GM19238 (cell line): ENCODE measurements around the gene INSYN1.
"Not testable (repeated sequence)": the region's sequence is repeated elsewhere in the genome, so short reads cannot be mapped to it uniquely, and the experiment has no call there.

Source experiments
- DNase-seq: peaks from one replicate; pipeline ENCODE4 v3.0.0; 2011; ENCODE audit warnings: low spot score; ENCODE audit not compliant: insufficient read length

INSYN1 gene, protein sequence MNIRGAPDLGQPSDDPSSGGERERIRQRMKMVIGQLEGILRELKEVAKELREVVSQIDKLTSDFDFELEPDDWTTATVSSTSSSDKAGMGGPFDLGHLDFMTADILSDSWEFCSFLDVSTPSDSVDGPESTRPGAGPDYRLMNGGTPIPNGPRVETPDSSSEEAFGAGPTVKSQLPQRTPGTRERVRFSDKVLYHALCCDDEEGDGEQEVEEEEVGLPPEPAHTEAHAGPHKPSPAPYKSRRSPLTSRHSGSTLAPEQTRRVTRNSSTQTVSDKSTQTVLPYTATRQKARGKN

DNA sequence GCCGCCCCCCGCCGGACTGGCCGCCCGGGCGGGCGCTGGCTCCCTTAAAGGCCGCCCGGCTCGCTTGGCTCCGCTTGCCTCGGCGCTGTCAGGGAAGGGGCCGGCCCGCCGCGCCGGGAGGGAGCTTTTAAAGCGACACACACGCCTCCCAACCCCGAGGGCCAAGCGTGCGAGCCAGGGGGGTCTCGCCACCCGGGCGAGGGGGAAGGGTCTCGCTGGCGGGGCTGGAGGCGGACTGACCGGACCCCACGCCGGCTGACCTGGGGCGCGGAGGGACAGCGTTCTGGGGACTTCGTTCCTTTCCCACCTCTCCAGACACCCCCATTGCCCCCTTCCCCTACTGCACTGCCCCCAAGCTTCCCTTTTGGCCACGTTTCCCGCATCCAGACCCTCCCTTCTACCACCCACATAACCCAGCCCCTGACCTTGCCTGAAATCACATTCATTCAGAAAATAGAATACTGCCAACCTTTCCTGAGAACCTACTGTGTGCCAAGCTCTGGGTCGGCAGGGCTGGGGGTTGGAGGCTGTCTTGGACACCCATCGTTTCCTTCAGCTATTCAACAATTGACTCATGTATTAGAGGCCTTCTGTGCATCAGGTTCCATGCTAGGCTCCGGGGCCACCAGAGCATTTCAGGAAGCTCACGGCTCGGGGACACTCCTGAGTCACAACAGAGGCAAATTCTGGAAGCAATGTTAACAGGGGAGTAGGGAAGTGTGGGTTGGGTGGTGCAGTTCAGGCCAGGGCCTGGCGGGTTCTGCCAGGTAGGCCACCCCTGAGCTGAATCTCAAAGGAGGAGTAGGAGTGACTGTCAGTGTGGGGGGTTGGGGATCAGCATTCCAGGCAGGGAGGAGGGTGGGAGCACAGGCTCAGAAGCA lies at the start of gene INSYN1:
TSS of gene INSYN1 (minus strand) at position 102 of the 881 bp plus-strand sequence. CDS start 2,221 bp downstream, outside the sequence.
- DNase-seq = no peak

DNA sequence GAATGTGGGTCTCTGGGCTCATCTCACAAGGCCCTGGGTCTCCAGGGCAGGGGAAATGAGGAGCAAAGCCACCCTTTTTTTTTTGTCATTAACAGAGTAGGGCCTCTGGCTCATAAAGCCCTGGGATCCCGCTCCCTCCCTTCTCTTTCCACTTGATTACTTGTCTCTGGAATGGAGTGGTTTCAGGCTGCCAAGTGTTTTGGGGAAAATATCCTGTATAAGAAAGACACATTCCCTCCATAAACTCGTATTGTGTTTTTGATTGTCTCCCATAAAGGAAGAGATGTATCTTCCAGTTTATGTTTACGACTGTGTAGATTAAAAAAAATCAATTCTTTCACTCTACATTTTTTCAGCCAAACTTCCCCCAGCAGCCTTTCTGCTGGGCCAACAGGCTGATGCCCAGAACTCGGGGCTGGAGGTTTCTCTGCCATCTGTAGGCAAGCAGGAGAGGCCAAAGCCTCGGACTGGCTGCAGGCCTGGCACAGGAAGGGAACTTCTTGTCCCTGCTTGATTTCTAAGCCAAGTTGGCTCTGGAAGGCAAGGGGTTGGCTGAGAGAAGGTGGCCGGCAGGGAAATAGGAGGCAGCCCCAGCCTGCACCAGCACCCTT lies 49.4 kb upstream of the INSYN1 start:
- no peak for DNase-seq

DNA sequence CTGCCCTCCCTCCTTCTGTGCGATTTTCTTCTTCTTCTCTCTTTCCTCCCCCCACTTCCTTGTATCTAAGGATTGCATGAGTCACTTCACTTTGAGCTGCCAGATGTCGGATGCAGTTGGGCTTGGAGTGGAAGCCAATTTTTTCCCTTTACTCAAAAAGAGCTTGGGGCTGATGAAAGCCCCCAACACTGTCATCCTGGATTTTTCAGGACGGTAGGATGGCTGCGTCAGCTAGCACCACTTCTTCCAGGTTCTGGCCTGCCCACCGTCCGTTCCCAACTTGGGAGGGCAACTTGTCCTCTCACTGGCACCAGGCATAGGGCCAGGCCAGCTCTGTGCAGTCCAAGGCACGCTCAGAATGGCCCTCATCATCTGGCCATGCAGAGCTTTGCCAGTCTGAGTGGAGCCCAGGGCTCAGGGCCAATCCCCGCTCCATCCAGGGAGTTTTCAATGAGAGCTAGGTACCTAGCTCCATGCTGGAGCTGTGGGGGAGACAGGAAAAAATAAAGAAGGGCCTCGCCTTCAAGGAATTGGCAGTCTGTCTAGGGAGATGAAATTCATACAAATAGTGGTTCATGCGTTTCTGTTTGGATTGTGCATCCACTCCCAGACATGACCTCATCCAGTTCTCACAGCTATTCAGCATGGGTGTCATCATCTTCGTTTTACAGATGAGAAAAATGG lies 47.7 kb upstream of the INSYN1 start:
- no peak for DNase-seq

DNA sequence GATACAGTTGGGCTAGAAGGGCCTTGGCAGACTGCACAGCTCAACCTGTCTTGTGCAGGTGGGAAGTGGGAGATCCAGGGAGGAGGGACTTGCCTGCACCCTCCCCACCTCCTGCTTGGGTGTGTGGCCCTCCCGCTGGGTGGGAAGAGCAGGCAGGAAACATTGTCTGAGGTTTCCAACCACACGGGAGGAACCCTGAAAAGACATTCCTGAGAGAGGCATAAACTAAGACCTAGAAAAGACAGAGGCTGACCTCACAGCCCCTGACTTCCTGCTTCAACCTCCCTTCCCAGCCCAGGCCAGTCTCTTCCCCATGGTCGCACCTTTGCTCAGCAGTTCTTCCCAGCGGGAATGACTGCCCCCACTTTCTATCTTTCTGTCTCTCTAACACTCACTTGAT lies 46.3 kb upstream of the INSYN1 start:
- DNase-seq = no peak

DNA sequence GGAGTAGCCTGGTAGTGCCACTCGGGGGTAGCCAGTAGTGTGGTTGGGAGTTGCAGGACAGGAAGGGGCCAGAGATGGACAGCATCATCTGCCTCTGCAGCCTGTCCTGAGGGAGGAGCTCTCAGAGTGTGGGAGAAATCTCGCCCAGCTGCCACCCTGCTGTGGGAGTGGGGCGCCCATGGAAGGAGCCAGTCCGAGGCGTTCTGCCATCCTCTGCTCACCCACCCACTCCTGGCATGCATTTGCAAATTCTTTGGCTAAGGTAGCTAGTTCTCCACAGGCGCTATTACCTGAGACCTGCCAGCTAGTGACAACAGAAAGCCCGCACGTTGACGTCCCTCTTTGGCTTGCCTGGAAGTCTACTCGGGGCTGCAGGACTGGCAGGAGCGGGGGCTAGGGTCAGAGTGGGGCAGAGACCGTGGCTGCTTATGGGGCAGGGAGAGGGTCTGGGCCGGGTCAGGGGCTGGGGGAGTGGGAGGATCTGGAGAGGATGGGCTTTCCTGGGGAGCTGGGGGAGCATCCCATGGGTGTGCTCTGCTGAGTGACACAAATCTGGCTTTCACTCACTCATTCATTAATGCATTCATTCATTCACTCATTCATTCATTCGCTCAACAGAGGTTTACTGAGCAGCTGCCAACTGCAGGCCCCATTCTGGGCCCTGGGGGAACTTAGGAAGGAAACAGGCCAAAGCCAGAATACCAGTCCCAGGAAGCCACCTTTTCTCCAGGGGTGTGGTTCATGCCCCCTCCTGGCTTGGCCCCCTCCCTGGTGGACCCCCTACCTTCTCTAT lies 44.4 kb upstream of the INSYN1 start:
- no peak for DNase-seq

DNA sequence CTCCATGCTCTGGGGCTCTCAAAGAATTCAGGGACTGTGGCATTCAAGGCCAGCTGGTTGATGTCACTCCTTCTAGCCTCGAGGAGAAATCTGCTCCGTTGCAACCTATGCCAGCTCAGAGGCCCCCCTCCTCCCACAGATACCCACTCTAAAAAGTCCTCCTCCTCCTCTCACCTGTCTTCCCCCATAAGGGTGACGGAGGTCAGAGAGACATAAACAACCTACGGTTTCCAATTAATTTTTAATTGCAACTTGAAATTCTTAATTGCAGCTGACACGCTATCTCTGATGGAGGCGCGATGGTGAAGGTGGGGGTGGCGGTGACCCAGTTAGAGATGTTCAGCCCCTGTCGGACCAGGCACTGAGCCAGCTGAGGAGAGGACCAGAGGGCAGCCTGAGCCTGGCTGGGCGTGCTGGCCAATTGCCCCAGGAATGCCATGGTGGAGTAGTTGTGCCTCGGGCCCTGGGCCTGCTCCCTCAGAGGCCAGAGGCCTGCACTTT lies 43.2 kb upstream of the INSYN1 start:
- DNase-seq = no peak

DNA sequence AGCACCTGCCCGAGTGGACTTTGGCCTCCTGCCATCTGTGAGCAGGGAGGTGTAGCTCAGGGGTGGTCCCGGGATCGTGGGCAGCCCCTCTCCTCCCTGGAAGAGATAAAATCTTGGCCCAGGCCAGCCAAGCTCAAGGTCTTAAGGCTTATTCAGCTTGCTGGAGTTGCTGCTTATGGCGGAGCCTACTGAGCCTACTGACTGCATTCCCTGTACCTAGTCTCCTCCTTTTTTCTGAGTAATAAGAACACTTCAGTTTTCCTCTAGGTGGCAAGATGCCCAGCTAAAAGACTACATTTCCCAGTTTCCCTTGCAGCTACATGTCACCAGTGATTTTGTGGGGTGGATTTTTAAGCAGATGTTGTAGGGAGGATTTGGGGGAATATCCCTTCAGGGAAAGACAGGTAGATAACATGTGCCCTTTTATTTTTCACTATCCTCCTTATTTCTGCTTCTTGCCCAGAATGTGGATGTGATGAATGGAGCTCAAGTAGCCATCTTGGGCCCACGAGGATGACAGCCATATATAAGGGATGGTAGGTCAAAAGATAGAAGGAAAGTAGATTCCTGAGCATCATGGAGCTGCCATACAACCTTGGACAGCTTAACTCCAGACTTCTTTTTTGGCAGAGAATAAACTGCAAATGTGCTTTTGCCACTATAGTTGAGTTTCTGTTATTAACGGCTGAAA lies 41.4 kb upstream of the INSYN1 start:
- no peak for DNase-seq

DNA sequence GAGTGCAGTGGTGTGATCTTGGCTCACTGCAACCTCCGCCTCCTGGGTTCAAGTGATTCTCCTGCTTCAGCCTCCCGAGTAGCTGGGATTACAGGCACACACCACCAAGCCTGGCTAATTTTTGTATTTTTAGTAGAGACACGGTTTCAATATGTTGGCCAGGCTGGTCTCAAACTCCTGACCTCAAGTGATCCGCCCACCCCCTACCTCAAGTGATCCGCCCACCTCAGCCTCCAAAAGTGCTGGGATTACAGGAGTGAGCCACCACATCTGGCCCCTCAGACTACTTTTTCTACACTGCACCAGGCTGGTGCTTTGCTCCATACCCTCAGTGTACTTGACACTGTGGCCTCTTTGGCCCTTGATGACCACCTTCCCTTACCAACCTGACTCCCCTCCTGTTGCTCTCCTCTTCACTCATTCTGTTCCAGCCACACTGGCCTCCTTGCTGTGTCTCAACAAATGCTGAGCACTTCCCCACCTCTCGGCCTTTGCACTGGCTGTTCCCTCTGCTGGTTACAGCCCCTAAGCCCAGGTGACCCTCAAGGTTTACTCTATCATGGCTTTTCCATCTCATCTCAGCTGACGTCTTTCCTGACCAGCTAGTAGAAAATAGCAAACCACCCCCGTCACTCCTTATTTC lies 39.9 kb upstream of the INSYN1 start:
- DNase-seq = not testable (repeated sequence)

DNA sequence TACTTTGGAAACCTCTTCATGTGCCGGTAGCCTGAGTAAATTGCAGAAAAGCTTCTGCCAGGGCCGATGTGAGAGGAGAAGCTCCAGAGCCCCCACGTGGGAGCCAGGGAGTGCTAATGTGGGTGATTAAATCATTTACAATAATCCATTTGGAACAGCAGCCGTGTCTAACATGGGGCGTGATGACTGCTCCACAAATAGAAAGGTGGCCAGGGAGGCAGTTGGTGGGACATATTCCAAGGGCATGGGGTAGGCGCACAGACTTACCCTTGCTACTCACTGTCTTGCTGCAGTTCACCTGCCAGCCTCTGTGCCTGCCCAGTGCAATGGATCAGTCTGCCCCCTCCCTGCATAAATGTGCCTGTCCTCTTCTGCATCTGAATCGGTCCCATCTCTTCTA lies 39.3 kb upstream of the INSYN1 start:
- DNase-seq = no peak

DNA sequence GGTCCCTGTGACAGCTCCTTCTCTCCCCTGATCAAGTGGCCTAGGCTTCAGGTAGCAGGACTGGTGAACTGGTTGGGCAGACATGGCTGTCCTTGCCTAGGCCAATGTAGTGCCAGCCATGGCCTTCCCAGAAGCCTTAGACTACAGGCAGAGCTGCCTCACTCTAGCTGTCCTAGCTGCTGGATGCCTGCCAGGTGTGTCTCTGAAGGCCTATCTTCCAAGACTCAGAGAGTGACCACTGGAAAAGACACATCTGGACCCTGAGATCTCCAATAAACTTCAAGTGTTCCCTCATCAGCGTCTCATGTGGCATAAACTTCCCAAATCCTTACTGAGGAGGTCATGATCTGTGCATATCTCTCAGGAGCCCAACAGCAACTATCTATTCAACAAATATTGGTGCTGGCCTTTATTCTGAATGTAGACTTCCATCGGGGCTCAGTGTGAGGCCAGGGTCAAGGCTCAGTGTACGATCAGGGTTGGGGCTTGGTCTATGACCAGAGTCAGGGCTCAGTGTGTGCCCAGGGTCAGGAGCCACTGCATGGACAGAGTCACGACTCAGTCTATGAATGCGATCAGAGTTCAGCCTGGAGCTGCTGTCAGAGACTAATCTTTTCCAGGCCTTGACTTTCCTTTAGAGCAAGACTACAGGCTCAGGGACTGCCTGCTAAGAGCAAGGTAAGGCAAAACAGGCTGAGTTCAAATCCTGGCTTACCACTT lies 36.5 kb upstream of the INSYN1 start:
- no peak for DNase-seq

DNA sequence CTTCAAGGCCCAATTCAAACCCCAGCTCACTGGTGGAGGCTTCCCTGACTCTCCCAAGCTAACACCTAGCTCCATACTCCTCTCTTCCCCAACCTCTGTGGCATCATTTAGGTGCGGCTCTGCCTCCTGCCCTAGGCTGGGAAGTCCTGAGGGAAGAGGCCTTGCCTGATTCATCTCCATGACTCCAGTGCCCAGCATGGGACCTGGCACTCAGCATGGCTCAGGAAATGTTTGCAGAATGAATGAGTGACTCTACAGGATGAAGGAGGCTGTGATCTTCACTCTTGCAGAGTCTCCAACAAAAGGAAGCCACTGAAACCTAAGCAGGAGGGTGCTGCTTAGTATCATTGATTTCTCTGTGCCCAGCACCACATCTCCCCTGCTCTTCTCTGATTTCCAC lies 34.5 kb upstream of the INSYN1 start:
- no peak for DNase-seq

DNA sequence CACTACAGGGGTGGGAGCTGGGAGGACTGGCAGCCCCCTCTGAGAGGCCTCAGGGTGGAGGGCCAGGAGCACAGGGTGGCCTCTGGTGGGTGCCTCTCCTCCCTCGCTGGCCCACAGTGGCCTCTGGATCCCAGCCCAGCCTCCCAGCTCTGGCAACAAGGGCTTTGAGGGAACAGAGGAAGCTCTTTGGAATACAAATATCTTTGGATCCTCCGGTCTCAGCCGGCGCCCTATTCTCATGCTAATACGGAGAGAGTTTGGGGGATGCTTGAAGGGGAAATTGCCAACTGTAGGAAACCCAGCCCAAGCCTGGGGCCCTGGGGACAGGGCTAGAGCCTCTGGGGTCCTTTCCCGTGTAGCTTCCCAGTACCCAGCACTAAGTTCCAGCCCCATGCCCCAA lies 33.4 kb upstream of the INSYN1 start:
- DNase-seq = no peak

DNA sequence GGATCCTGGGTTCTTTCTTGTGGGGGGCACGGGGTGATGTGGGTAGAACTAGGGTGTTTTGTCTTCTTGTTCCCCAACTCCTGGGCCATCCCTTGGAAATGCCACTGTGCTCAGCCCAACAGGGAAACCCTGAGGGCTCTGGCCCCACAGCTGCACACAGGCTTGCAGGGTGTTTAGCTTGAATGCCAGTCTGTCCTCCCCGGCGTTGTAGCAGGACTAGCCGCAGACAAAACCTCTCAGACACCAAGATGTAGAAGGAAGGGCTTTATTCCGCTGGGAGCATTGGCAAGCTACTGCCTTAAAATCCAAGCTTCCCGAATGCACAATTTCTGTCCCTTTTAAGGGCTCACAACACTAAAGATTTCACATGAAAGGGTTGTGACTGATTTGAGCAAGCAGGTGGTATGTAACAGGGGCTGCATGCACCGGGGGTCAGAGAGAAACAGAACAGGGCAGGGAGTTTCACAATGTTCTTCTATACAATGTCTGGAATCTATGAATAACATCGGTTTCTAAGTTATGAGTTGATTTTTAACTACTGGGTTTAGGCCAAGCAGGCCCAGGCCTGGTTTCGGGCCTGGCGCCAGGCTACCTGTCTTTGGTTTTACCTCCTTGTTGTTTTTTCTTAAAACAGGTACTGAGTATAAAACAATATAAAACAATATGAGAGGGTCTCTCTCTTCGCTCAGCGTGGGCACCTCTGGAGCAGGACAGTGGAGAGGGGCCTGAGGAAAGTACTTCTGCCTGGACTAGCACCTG lies 32.3 kb upstream of the INSYN1 start:
- DNase-seq = not testable (repeated sequence)

DNA sequence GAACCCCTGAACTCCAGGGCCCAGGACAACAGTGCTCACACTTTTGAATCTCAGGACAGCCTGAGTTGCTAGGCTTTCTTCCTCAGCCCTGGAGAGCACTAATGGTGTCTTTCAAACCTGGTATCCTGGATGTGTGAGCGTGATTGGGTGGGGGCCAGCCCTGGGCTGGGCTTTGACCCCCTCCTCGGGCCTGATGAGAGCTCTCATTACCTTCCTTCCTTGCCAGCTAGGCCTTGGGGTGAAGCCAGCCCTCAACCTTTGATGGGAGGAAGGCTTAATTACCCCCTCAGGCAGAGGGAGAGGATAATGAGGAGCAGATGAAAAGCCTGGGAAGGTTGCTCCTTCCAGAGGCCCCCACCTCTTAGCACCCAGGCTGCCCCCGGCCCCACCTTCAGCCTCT lies 31.1 kb upstream of the INSYN1 start:
- DNase-seq = no peak

DNA sequence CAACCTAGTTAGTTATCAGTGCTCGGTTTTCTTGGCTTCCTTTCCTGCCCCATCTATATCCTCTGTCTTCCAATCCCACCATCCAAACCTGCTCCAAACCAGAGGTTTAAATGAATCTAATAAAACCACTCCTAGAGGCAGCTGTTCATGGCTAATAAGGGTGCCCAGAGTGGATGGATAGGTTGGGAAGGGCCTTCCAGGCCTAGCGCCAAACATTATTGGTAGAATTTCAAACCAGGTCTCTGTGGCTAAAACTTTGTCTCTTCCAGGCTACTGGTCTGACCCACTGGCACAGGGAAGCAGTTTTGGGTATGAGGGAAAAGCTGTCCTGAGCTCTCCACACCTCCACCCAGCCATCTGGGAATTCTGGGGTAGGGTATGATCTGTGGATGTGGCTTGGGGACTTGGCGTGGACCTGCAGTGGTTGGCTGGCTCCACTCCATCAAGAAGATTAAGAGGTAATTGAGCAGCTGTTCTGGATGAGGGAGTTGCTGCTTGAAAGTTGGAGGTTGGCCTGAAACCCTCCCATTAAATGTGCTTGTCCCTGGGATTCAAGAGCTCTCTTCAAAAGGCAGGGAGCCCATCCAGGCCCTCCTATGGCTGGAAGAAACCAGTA lies 29.3 kb upstream of the INSYN1 start:
- no peak for DNase-seq

DNA sequence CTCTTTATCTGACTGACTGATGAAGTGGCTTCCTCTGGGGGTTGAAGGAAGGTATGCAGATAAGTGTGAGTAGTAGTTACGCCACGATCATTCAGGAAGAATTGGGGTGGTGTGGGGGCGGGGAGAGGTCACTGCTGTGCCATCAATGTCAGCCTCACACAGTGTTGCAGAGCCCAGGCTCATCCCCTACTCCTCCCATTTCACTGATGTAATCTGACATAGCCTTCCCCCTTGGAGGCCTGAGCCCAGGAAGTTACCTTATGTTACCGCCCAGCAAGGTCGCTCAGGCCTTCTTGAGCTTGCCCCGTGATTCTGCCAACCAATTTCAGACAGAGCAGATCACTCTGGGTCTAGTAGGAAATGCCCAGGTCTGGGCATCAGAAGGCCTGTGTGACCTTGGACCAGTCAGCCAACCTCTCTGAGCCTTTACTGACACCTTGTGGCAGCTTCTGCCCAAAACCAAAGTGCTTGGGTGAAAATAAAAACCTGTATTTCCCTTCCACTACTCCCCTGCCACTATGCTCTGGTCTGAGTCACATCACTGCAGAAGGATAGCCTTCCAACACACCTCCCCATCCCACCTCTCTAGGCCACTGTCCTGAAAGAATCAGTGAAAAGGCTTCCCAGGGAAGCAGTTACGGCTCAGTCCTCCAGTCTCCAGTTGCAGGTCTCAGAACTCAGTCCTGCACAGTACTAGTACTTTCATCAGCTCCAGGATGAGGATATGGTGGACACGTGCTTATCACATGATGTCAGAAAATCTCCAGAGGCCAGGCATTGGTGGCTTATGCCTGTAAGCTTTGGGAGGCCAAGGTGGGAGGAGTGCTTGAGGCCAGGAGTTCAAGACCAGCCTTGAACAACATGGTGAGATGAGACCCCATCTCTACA lies 28.1 kb upstream of the INSYN1 start:
- DNase-seq = no peak

DNA sequence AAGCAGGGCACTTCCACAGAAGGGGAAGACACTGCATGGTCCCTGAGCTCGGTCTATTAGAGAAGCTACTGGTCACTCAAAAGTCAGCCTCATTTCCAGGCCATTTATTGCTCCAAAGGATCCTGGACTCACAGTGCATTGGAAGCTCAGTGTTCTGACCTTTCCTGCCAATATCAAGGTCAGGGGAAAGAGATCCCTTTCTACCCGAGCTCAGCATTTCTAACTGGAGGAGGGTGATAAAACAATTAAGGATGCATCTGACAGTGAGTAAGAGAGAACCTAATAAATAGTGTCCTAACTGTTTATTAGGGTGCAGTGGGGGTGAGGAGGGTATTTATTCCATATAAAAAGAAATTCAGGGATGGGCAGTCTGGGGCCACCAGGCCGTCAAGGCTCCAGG lies 26.8 kb upstream of the INSYN1 start:
- DNase-seq = no peak
